Posterior cingulate gyrus (tissue), 11 donors: ENCODE measurements around the gene NCBP3.
"Not testable (repeated sequence)": the region's sequence is repeated elsewhere in the genome, so short reads cannot be mapped to it uniquely, and the experiment has no call there.

Source experiments
- DNase-seq, 10 donors: peaks; one replicate each; pipeline versions ENCODE4 v3.0.0 to v3.0.0-alpha.2; 2020 to 2021; ENCODE audit warnings: mixed read lengths in 3 of 10
- intact Hi-C: fragments of 100-400 bp; cut with DNase I; formaldehyde crosslinking; loops from one replicate; pipeline ENCODE4 v1.15.1; 2023

Gene NCBP3

GRCh38 chr17:3884188-3884587 lies 38.1 kb upstream of the NCBP3 start:
- intact Hi-C loops: no loop called here

GRCh38 chr17:3882276-3882675 lies 36.2 kb upstream of the NCBP3 start:
- DNase-seq: no peak
- intact Hi-C loops: no loop called here

More at GRCh38 chr17:3884188-3884587, 38.1 kb upstream of the NCBP3 start:
- no peak for DNase-seq

DNA sequence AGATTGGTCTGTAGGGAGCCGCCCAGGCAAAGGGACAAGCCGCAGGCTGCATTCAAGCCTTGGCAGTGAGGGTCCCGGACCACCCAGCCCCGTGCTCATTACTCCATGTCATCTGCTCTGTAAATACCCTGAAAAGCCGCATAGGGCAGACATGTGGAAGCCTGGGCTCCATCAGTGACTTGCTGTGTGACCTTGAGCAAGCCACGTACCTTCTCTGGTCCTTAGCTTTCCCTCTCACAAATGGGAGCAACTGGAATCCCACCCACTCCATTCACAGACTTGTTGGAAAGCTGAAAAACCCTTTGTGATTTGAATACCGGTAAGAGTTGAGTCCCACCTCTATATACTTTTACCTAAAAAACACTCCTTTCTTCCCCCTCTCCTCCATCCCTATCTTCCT lies 34.9 kb upstream of the NCBP3 start:
- intact Hi-C loops: no loop called here
- DNase-seq: no peak

DNA sequence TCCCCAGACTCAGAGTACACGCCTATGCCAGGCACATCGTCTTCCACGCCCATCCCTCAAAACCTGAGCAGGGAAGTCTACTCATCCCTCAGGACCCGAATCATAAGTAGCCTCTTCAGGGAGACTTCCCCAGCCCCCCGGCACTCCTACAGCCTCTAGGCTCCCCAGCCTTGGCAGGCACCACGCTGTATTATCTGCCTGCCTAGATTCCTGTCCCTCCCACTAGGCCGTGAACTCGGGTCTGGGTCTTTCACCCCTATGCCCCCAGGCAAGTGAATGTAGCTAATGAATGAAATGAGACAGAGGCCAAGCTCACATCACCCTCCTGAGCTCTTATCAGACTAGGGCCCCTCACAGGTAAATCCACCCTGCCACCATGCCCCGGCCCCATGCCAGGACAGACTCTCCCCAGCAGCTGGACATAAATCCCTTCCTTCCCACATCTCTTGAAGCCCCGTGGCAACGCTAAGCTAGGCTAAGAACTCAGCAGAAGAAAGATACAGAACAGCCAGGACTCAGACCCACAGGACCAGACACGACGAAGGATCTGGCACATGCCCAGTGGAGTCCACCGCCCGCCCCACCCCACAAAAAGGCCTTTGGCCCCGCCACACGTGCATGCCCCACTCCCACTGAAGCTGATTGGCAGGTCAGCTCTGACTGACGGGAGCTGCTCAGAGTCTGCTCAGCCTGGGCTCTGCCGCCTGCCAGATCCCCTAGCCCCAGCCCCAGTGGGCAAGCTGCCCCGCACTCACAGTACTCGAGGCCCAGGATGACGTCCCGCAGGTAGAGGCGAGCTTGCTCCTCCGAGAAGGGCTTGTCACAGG lies 33.8 kb upstream of the NCBP3 start:
- intact Hi-C loops: no loop called here
- DNase-seq: no peak

DNA sequence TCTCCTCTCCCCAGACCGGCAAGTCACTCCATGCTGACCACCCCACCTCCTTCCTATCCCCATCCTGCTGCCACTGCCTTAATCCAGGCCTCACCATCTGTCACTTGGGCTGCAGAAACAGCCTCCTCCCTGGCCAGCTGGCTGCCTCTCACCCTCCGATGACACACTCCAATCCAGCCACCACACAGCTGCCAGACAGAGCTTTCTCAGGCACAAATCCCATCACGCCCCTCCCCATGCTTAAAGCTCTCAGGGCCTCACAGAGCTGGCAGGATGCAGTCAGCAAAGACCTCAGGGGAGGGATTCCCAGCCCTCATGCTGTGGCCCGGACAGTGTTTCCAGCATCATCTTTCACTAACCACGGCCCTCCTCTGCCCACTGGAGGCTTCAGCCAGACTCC lies 33.1 kb upstream of the NCBP3 start:
- peak in 4 of 10 donors; percentile 34 to 93 (median 72) for DNase-seq
- intact Hi-C loops: no loop called here

- DNase-seq: no peak
- intact Hi-C loops: no loop called here
Observed at GRCh38 chr17:3877220-3877619, 31.2 kb upstream of the NCBP3 start.

- intact Hi-C loops: no loop called here
- DNase-seq: no peak
Observed at GRCh38 chr17:3875317-3875716, 29.3 kb upstream of the NCBP3 start.

DNA sequence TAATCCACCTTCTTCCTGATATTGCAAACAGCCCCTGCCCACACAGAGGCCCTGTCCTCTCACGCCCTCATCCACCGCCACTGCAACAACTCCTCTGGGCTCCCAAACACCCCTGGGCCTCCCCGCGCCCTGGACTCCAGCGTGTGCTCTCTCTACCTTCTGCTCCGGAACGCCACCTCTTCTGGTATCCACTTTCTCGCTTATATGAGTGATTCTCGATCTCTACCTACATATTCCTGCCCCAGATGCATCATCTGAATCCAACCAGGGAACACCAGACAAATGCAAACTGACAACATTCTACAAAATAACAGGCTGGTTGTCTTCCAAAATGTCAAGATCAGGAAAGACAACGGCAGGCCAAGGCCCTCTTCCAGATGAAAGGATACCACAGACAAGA lies 27.8 kb upstream of the NCBP3 start:
- intact Hi-C loops: no loop called here
- no peak for DNase-seq

- no peak for DNase-seq
- intact Hi-C loops: no loop called here
Observed at GRCh38 chr17:3870871-3871306, 24.8 kb upstream of the NCBP3 start.

DNA sequence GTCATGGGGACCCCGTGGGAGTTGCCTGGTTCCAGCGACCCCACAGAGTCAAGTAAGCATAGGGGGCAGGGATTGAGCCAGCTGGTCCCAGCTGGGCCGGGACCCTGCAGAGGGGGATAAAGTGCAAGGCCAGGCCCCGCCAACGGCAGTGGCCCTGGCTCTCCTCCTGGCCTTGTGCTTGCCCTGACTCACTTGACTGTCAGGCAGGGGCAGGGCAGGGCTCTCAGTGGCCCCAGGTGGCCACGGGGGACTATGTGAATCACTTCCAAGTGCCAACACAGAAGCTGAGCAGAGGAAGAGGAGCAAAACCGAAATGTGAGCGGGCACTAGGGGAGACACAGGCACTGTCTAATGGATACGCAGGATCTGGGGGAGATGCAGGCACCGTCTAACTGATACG lies 21.6 kb upstream of the NCBP3 start:
- DNase-seq: no peak
- intact Hi-C loops: loop anchor here (10.0 kb wide), 1 partner anchor 137 kb away; no protein-coding TSS in a partner anchor

GRCh38 chr17:3867106-3867505 lies 21.1 kb upstream of the NCBP3 start:
- no peak for DNase-seq
- intact Hi-C loops: loop anchor here (10.0 kb wide), 1 partner anchor 138 kb away; no protein-coding TSS in a partner anchor

- DNase-seq: peak; percentile 49 to 95 (median 67)
- intact Hi-C loops: loop anchor here (10.0 kb wide), 1 partner anchor 139 kb away; no protein-coding TSS in a partner anchor
Observed at GRCh38 chr17:3866276-3866675, 20.2 kb upstream of the NCBP3 start.

DNA sequence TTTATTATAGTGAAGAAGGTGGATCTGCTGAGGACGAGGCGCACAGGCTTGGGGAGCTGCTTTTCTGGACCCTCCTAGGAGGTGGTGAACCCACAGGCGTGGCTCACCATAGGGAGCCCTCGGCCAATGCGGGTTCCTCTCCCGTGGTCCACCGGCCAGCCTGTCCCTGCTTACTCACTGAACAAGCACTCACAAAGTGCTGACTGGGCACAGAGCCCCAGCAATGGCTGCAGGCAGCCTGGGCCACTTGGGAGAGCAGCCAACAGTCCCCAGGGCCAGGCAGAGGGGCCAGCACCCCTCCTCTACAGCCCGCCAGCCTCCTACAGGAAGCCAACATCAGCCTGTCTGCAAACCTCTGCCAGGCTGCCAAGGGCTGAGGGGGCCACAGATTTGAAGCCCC lies 19.1 kb upstream of the NCBP3 start:
- DNase-seq: peak in 3 of 10 donors; percentile 37 to 90 (median 53)
- intact Hi-C loops: loop anchor here (10.0 kb wide), 1 partner anchor 140 kb away; no protein-coding TSS in a partner anchor

DNA sequence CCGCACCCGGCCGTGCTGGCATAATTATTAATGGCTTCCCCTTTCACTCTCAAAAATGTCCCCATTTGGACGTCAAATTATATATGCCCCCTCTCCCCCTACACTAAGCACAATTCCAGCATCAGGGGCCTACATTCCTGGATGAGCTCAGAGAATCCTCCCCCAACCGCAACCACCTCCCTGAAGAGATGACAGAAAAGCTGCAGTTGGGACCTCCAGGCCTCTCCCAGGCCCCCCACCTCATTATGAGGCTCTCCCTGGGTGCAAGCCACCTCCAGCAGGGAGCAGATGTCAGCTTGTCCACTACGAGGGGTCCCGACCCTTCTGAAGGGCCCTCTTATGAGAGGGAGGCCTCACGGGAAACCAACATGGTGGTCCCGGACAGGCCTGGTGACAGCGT lies 18.5 kb upstream of the NCBP3 start:
- intact Hi-C loops: loop anchor here (10.0 kb wide), 1 partner anchor 140 kb away; no protein-coding TSS in a partner anchor
- no peak for DNase-seq

- intact Hi-C loops: loop anchor here (10.0 kb wide), 1 partner anchor 143 kb away; no protein-coding TSS in a partner anchor
- peak in 1 of 10 donors; percentile 87 for DNase-seq
Observed at GRCh38 chr17:3861761-3862681, 16.0 kb upstream of the NCBP3 start.

GRCh38 chr17:3860939-3861700 lies 15.1 kb upstream of the NCBP3 start:
- DNase-seq: peak in 1 of 10 donors; percentile 57
- intact Hi-C loops: loop anchor here (10.0 kb wide), 1 partner anchor 144 kb away; no protein-coding TSS in a partner anchor

- intact Hi-C loops: loop anchor here (10.0 kb wide), 1 partner anchor 145 kb away; no protein-coding TSS in a partner anchor
- peak in 1 of 10 donors; percentile 41 for DNase-seq
Observed at GRCh38 chr17:3859940-3860339, 13.9 kb upstream of the NCBP3 start.

- DNase-seq: peak in 2 of 10 donors; percentile 64 to 79
- intact Hi-C loops: no loop called here
Observed at GRCh38 chr17:3857261-3858105, 11.4 kb upstream of the NCBP3 start.

DNA sequence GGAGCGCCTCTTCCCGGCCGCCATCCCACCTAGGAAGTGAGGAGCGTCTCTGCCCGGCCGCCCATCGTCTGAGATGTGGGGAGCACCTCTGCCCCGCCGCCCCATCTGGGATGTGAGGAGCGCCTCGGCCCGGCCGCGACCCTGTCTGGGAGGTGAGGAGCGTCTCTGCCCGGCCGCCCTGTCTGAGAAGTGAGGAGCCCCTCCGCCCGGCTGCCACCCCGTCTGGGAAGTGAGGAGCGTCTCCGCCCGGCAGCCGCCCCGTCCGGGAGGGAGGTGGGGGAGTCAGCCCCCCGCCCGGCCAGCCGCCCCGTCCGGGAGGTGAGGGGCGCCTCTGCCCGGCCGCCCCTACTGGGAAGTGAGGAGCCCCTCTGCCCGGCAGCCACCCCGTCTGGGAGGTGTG lies 8.2 kb upstream of the NCBP3 start:
- intact Hi-C loops: not testable (repeated sequence)
- DNase-seq: peak in 1 of 10 donors; percentile 35
